Stomach (tissue), 4 donors: Measurements from ENCODE around the gene SPRR3.
"Not testable (repeated sequence)": the region's sequence is repeated elsewhere in the genome, so short reads cannot be mapped to it uniquely, and the experiment has no call there.

ENCODE experiments used
- EP300 ChIP-seq: sonication (generic); formaldehyde crosslinking; IDR thresholded peaks from one replicate; pipeline ENCODE4 v1.6.1; 2017; ENCODE audit warnings: antibody characterized with exemption
- POLR2A ChIP-seq, 4 donors: fragments of 450-650 bp; IDR thresholded peaks; one replicate each; pipeline ENCODE4 v1.6.1; 2016; ENCODE audit warnings: antibody characterized with exemption in 4 of 4, control low read depth in 2 of 4, mild to moderate bottlenecking in 1 of 4, moderate library complexity in 1 of 4
- POLR2AphosphoS5 ChIP-seq, 3 donors: sonication (generic); formaldehyde crosslinking; IDR thresholded peaks; one replicate each; pipeline ENCODE4 v1.6.1; 2016; ENCODE audit warnings: antibody characterized with exemption in 3 of 3
- TF ChIP-seq, protein P1 (sequence below), 7 experiments: fragments of 450-650 bp in 4 of 7; fragments of 200-600 bp in 3 of 7; sonication (generic) in 3 of 7; IDR thresholded peaks; one replicate each; pipeline ENCODE4 v1.5.1; 2016 to 2019; ENCODE audit warnings: antibody characterized with exemption in 7 of 7, control low read depth in 2 of 7, mild to moderate bottlenecking in 1 of 7

DNA sequence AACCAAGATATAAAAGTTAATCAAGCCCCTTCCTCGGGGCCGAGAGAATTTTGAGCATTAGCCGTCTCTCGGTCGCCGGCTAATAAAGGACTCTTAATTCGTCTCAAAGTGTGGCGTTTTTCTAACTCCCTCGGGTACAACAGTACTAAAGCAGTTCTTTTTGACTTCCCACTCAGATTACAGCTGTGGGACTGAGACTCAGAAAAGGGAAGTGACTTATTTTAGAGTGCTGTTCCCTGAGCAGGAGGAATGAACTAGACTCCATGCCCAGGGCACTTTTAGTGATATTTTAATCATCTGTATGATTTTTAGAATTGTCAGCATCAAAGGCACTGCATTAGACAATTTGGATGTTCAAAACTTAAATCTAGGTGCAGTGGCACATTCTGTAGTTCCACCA lies 20.8 kb downstream of the SPRR3 start:
- TF ChIP-seq, protein P1, sequence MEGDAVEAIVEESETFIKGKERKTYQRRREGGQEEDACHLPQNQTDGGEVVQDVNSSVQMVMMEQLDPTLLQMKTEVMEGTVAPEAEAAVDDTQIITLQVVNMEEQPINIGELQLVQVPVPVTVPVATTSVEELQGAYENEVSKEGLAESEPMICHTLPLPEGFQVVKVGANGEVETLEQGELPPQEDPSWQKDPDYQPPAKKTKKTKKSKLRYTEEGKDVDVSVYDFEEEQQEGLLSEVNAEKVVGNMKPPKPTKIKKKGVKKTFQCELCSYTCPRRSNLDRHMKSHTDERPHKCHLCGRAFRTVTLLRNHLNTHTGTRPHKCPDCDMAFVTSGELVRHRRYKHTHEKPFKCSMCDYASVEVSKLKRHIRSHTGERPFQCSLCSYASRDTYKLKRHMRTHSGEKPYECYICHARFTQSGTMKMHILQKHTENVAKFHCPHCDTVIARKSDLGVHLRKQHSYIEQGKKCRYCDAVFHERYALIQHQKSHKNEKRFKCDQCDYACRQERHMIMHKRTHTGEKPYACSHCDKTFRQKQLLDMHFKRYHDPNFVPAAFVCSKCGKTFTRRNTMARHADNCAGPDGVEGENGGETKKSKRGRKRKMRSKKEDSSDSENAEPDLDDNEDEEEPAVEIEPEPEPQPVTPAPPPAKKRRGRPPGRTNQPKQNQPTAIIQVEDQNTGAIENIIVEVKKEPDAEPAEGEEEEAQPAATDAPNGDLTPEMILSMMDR (IDR thresholded peaks at IDR 0.05) = not testable (repeated sequence)
- TF ChIP-seq POLR2AphosphoS5 (IDR thresholded peaks at IDR 0.05); POLR2A (IDR thresholded peaks at IDR 0.05); EP300: not testable (repeated sequence)
